Esophagus squamous epithelium (tissue), 5 donors: Measurements from ENCODE around the gene PDE2A. TPM values are rescaled to one million over a fixed set of nuclear protein-coding genes. Genes with fewer than 3 reads are reported as not detected.

Experiments
- DNase-seq: peaks from one replicate; lab custom pipeline; 2025; lab: John Stamatoyannopoulos, UW
- H3K27ac ChIP-seq, 4 donors: fragments of 200-600 bp; sonication (generic); one replicate each; pipeline ENCODE4 v1.5.1; 2016 to 2019; ENCODE audit warnings: mild to moderate bottlenecking in 1 of 4
- H3K27me3 ChIP-seq, 4 donors: fragments of 200-600 bp; sonication (generic); 1 replicate in 3 of 4; 2 replicates in 1 of 4; pipeline versions ENCODE4 v1.5.1 to v1.6.0; 2017 to 2021; ENCODE audit warnings: antibody characterized with exemption in 1 of 4
- H3K36me3 ChIP-seq, 3 donors: fragments of 200-600 bp; sonication (generic); one replicate each; pipeline ENCODE4 v1.5.1; 2016 to 2019
- H3K4me1 ChIP-seq, 3 donors: fragments of 200-600 bp; sonication (generic); one replicate each; pipeline ENCODE4 v1.5.1; 2017 to 2019
- H3K4me3 ChIP-seq, 4 donors: fragments of 200-600 bp; sonication (generic); 1 replicate in 3 of 4; 2 replicates in 1 of 4; pipeline ENCODE4 v1.5.1; 2016 to 2019; ENCODE audit warnings: mild to moderate bottlenecking in 2 of 4, moderate library complexity in 1 of 4
- H3K9me3 ChIP-seq, 3 donors: fragments of 200-600 bp; sonication (generic); one replicate each; pipeline ENCODE4 v1.5.1; 2016 to 2019
- POLR2A ChIP-seq, 4 donors: fragments of 450-650 bp; IDR thresholded peaks; one replicate each; pipeline ENCODE4 v1.6.1; 2017; ENCODE audit warnings: antibody characterized with exemption in 4 of 4, mild to moderate bottlenecking in 4 of 4, moderate library complexity in 3 of 4
- WGBS, 2 donors: methylation state at CpG; one replicate each; pipeline ENCODE4 v1.1.5; 2018; 5-methylcytosine and 5-hydroxymethylcytosine counted together
- intact Hi-C: fragments of 100-400 bp; cut with DNase I; formaldehyde crosslinking; loops from one replicate; pipeline ENCODE4 v1.15.0; 2022
- total RNA-seq, 4 donors: library from RNA; depleted of rRNA; stranded (reverse); fragments of >200 nt; gene quantifications; one replicate each; pipeline ENCODE4 v1.1.0, GENCODE V29; 2016
- TF ChIP-seq, protein P1 (sequence below), 6 experiments: fragments of 450-650 bp in 4 of 6; fragments of 200-600 bp in 2 of 6; sonication (generic) in 2 of 6; IDR thresholded peaks; one replicate each; pipeline ENCODE4 v1.5.1; 2016 to 2019; ENCODE audit warnings: antibody characterized with exemption in 6 of 6, mild to moderate bottlenecking in 4 of 6, moderate library complexity in 4 of 6
- donor health status: DM: yes; HTN: yes; CAD: no.

The PDE2A gene
- total RNA-seq, 4 donors from 2014 or later = 5.6 to 38.3 (median 12.9) TPM

DNA sequence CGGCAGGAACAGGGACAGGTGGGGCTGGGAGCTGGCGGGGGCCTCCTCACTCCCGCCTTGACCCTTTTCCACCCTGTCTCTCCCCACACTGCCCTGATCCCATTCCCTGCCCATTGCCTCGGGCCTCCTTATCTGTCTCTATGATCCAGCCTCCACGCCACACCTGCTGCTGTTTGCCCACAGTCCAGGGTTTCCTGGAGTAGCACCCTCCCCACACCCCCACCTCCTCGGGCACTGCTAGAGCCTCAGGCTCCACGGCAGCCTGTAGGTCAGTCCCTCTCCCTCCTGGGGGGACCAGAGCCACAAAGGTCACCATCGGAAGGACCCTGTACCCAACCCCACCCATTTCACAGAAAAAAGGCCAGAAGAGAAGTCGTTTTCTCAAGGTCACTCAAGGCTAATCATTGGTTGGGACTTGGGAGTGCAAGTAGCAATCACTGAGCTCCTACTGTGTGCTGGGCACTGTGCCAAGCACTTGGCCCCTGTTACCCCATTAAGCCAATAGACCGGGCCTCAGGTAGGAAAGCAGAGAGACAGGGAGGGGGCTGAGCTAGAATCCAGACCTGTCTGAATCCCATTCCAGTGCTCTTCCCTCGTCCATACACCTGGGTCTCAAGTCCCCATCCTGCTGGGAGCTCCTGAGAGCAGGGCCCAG, 71.8 kb downstream of the PDE2A start:
- 67 to 75% methylated on average over 7 to 10 of the region's 11 CpGs for WGBS, 2 donors
- intact Hi-C loops = no loop called here
- Histone ChIP-seq H3K27me3 (peaks cover 0 to 28% (median 0%) of the 10 kb centered on the region in 4 donors), H3K27ac (no peak overlapping the region), H3K9me3 (no peaks in the 10 kb centered on the region), H3K36me3 (no peaks in the 10 kb centered on the region), H3K4me3 (no peak overlapping the region), H3K4me1 (peaks cover 0 to 27% (median 16%) of the 10 kb centered on the region in 3 donors)
- DNase-seq = no peak
- TF ChIP-seq, protein P1, sequence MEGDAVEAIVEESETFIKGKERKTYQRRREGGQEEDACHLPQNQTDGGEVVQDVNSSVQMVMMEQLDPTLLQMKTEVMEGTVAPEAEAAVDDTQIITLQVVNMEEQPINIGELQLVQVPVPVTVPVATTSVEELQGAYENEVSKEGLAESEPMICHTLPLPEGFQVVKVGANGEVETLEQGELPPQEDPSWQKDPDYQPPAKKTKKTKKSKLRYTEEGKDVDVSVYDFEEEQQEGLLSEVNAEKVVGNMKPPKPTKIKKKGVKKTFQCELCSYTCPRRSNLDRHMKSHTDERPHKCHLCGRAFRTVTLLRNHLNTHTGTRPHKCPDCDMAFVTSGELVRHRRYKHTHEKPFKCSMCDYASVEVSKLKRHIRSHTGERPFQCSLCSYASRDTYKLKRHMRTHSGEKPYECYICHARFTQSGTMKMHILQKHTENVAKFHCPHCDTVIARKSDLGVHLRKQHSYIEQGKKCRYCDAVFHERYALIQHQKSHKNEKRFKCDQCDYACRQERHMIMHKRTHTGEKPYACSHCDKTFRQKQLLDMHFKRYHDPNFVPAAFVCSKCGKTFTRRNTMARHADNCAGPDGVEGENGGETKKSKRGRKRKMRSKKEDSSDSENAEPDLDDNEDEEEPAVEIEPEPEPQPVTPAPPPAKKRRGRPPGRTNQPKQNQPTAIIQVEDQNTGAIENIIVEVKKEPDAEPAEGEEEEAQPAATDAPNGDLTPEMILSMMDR (IDR thresholded peaks at IDR 0.05) = no peak
- no peak for TF ChIP-seq POLR2A (IDR thresholded peaks at IDR 0.05)

DNA sequence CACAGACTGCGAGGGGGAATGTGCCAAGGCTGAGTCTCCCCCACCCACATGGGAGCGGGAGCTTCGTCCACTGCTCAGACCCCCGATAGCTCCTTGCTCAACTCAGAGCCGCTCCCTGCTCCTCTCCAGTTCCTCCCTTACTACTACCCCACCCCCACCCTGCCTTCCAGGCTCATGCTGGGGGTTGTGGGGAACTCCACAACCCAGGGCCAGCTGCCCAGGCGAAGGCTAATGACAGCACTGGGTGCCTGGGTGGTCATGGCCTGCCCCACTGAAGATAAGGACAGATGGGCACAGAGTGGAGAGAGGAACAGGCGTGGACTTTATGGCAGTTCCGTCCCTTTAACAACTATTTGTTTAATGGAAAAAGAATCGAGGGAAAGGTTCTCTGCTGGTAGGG, 73.7 kb downstream of the PDE2A start:
- no peaks in the 10 kb centered on the region for H3K36me3 ChIP-seq
- TF ChIP-seq, protein P1 (IDR thresholded peaks at IDR 0.05) = no peak
- TF ChIP-seq POLR2A (IDR thresholded peaks at IDR 0.05) = no peak
- peaks cover 0 to 14% (median 0%) of the 10 kb centered on the region in 4 donors for H3K27me3 ChIP-seq
- H3K27ac ChIP-seq = no peak overlapping the region
- peaks cover 0 to 9% (median 2%) of the 10 kb centered on the region in 3 donors for H3K4me1 ChIP-seq
- no peak for DNase-seq
- no peak overlapping the region for H3K4me3 ChIP-seq
- intact Hi-C loops = no loop called here
- H3K9me3 ChIP-seq = no peaks in the 10 kb centered on the region
- 42 to 47% methylated on average over 5 to 8 of the region's 9 CpGs for WGBS, 2 donors

DNA sequence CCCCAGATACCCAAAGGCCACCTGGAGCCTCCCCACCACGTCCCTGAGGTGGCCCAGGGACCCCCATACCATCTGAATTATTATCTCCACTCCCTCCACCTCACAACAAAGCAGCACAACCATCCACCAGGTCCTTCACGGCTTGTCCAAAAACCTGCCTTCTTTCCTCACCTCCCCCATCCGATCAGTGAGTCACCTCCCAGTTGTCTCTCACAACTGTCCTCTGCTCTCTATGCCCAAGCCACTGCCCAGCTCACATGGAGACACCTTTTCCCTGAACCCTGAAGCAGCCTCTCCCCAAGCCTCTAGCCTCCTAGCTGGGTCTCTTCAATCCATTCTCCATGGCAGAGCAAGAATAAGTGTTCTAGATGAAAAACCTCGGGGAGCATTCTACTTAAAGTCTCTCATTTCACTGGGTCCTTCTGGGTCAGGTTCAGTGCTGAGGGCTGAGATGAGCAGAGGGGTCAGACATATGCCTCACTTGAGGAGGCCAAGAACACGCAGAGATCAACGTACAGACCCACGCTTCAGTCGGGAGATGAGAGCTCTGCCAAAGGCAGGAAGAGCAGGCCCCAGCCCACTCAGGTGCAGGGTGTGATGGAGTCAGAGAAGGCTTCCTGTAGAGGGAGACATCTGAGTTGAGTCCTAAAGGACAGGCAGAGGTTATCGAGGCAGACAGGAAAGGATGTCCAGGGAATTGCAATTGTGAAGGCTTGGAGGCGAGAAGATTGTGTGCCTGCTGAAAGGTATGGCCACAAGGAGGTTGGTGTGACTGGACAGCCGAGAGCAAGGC, 74.7 kb downstream of the PDE2A start:
- TF ChIP-seq, protein P1 (IDR thresholded peaks at IDR 0.05) = no peak
- TF ChIP-seq POLR2A (IDR thresholded peaks at IDR 0.05) = no peak
- DNase-seq = no peak
- Histone ChIP-seq H3K36me3 (no peaks in the 10 kb centered on the region), H3K27ac (no peak overlapping the region), H3K4me3 (no peak overlapping the region), H3K4me1 (no peaks in the 10 kb centered on the region), H3K27me3 (peaks cover 0 to 24% (median 0%) of the 10 kb centered on the region in 4 donors), H3K9me3 (no peaks in the 10 kb centered on the region)
- intact Hi-C loops = no loop called here
- WGBS, 2 donors = 66 to 67% methylated on average over 7 to 11 of the region's 11 CpGs

DNA sequence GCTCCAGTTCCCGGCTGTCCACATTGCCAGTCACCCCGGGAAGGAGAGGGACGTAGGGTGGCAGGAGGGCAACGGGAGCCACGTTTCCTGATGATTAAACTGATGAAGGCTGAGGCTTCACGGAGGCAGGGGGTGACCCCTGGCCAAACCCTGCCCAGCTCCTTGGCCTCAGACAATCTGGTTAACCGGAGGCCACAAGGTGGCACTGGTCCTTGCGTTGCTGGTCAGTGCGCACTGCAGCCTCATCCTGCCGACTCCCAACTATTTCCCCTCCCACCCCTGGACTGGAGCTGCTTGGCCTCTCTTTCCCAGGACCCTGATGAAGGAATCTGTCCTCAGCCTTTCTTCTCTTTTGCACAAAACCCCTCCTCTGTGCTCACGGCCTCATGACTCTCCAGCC, 75.3 kb downstream of the PDE2A start:
- H3K4me3 ChIP-seq = no peak overlapping the region
- no peaks in the 10 kb centered on the region for H3K36me3 ChIP-seq
- DNase-seq = no peak
- H3K4me1 ChIP-seq = no peaks in the 10 kb centered on the region
- H3K27ac ChIP-seq = no peak overlapping the region
- intact Hi-C loops = no loop called here
- no peaks in the 10 kb centered on the region for H3K9me3 ChIP-seq
- TF ChIP-seq, protein P1 (IDR thresholded peaks at IDR 0.05) = peak in 4 of 6 experiments; percentile 18 to 48 (median 36)
- no peak for TF ChIP-seq POLR2A (IDR thresholded peaks at IDR 0.05)
- WGBS, 2 donors = 26 to 53% methylated on average over 6 to 8 of the region's 11 CpGs
- peaks cover 0 to 23% (median 0%) of the 10 kb centered on the region in 4 donors for H3K27me3 ChIP-seq

DNA sequence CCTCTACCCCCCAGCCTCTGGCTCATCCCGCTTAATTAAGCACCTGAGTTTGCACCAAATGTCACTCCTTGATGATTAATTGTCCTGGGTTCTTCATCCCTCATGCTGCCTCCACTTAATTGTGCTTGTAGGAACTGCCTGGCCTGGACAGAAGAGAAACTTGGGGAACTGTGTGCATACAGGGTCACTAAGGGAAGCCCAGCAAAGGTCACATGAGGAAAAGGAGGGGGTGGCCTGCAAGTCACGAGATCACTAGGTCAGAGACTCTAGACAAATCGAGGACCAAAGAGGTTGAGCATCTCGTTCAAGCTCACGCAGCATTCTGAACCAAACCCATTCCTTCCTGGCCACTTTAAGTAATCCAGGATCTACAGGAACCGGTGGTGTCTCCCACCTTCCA, 75.8 kb downstream of the PDE2A start:
- Histone ChIP-seq H3K27ac (no peak overlapping the region), H3K9me3 (no peaks in the 10 kb centered on the region), H3K4me1 (no peaks in the 10 kb centered on the region), H3K36me3 (no peaks in the 10 kb centered on the region), H3K27me3 (peaks cover 0 to 19% (median 0%) of the 10 kb centered on the region in 4 donors), H3K4me3 (no peak overlapping the region)
- intact Hi-C loops = no loop called here
- 48 to 70% methylated on average over 6 of the region's 6 CpGs for WGBS, 2 donors
- TF ChIP-seq, protein P1 (IDR thresholded peaks at IDR 0.05) = no peak
- TF ChIP-seq POLR2A (IDR thresholded peaks at IDR 0.05) = no peak
- no peak for DNase-seq
